GM12892 (cell line): Measurements from ENCODE around the gene MRPL40.
A peak's percentile ranks its signal among the peaks of the same experiment; 100 is the strongest.

Experiments
- POLR2A ChIP-seq: IDR thresholded peaks from 2 replicates; pipeline ENCODE4 v1.6.1; 2011; ENCODE audit warnings: low read depth, low read length, control low read depth
- POLR2AphosphoS5 ChIP-seq: IDR thresholded peaks from 2 replicates; pipeline ENCODE4 v1.6.1; 2011; ENCODE audit warnings: low read depth, low read length, control low read depth
- TAF1 ChIP-seq: IDR thresholded peaks from 2 replicates; pipeline ENCODE4 v1.6.1; 2011; ENCODE audit warnings: low read depth, mild to moderate bottlenecking, control low read depth, low read length, borderline replicate concordance

DNA sequence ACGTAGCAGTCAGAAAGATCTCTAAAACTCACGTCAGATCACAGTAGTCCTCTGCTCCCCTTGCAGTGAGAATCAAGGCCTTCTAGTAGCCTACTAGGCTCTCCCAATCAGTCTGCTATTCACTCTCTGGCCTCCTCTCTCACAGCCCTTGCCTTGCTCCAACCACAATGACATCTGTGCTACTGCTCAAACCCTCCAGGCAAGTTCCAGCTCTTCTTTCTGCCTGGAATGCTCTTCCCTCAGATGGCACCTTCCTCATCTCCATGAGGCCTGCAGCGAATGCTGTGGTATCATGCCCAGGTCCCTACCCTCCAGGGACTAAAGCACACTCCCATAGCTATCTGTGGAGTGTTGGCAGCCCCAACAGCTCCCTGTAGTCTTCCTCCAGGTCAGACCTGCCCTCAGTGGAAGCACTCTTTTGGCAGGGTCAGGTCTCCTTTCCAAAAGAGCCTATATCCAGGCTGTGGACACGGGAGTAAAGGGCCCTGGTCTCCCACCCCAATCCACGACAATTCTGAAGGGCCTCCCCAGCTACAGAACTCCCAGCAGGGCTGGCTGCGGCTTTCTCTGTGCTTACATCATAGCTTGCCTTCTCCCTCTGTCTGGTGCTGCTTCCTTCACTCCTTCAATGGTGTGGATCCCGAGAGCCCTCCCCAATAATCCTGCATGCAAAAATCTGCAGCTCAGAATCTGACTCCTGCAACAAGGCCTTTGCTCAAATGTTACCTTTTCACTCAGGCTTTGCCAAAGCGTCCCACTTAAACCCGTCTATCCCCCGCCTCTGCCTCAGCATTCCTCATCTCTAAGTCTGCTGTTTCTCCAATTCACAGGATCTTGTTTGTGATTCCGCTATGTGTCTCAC, 9.7 kb upstream of the MRPL40 start:
- TF ChIP-seq POLR2A (0 out of 2 replicates have a peak, but pooled peaks have one; percentile 34), TAF1 (no peak), POLR2AphosphoS5 (no peak)
